Parathyroid adenoma (tissue), 2 donors: ENCODE results near the gene QSOX1.

Source experiments
- H2AFZ ChIP-seq: fragments of 300-600 bp; sonication (generic); one replicate; pipeline ENCODE4 v1.7.0; 2017; ENCODE audit warnings: antibody characterized with exemption, mild to moderate bottlenecking
- H3K27ac ChIP-seq: fragments of 300-600 bp; sonication (generic); one replicate; pipeline ENCODE4 v1.7.0; 2017
- H3K27me3 ChIP-seq: fragments of 300-600 bp; sonication (generic); one replicate; pipeline ENCODE4 v1.7.0; 2017; ENCODE audit warnings: low read length; ENCODE audit not compliant: control insufficient read depth, insufficient read depth
- H3K36me3 ChIP-seq: fragments of 300-600 bp; sonication (generic); one replicate; pipeline ENCODE4 v1.7.0; 2017; ENCODE audit warnings: low read length; ENCODE audit not compliant: control insufficient read depth, insufficient read depth
- H3K4me1 ChIP-seq: fragments of 300-600 bp; sonication (generic); one replicate; pipeline ENCODE4 v1.7.0; 2017; ENCODE audit warnings: control low read depth
- H3K4me2 ChIP-seq: fragments of 300-600 bp; sonication (generic); one replicate; pipeline ENCODE4 v1.7.0; 2017; ENCODE audit warnings: low read length
- H3K4me3 ChIP-seq: fragments of 300-600 bp; sonication (generic); one replicate; pipeline ENCODE4 v1.7.0; 2017; ENCODE audit warnings: low read depth, low read length
- H3K79me2 ChIP-seq: fragments of 300-600 bp; sonication (generic); one replicate; pipeline ENCODE4 v1.7.0; 2017; ENCODE audit warnings: control low read depth
- H3K9ac ChIP-seq: fragments of 300-600 bp; sonication (generic); one replicate; pipeline ENCODE4 v1.7.0; 2017; ENCODE audit warnings: mild to moderate bottlenecking
- H3K9me3 ChIP-seq: fragments of 300-600 bp; sonication (generic); one replicate; pipeline ENCODE4 v1.7.0; 2017; ENCODE audit warnings: low read length; ENCODE audit not compliant: control insufficient read depth
- CTCF ChIP-seq: fragments of 300-600 bp; sonication (generic); IDR thresholded peaks from one replicate; pipeline ENCODE4 v1.7.0; 2017; ENCODE audit warnings: antibody characterized with exemption, mild to moderate bottlenecking
- donor health status: primary hyperparathyroidism.

Gene QSOX1

GRCh38 chr1:180243517-180244221 lies 89.0 kb downstream of the QSOX1 start:
- TF ChIP-seq CTCF, result no peak
- H3K9ac ChIP-seq, result no peak overlapping the region
- no peaks in the 10 kb centered on the region for H3K9me3 ChIP-seq
- H3K4me2 ChIP-seq, result no peak overlapping the region
- no peaks in the 10 kb centered on the region for H3K4me1 ChIP-seq
- H3K79me2 ChIP-seq, result no peaks in the 10 kb centered on the region
- no peak overlapping the region for H3K27ac ChIP-seq
- peaks cover 5% of the 10 kb centered on the region for H3K27me3 ChIP-seq
- no peaks in the 10 kb centered on the region for H3K36me3 ChIP-seq
- no peak overlapping the region for H3K4me3 ChIP-seq
- no peak overlapping the region for H2AFZ ChIP-seq

GRCh38 chr1:180244840-180245239 lies 90.2 kb downstream of the QSOX1 start:
- Histone ChIP-seq H3K27me3 (peaks cover under 1% of the 10 kb centered on the region), H3K79me2 (no peaks in the 10 kb centered on the region), H3K9me3 (no peaks in the 10 kb centered on the region), H3K36me3 (no peaks in the 10 kb centered on the region), H3K4me3 (no peak overlapping the region), H2AFZ (no peak overlapping the region), H3K9ac (no peak overlapping the region), H3K4me1 (no peaks in the 10 kb centered on the region), H3K27ac (no peak overlapping the region), H3K4me2 (no peak overlapping the region)
- no peak for TF ChIP-seq CTCF

- H3K27me3 ChIP-seq, result no peaks in the 10 kb centered on the region
- no peak for TF ChIP-seq CTCF
- H3K79me2 ChIP-seq, result no peaks in the 10 kb centered on the region
- no peak overlapping the region for H2AFZ ChIP-seq
- H3K4me3 ChIP-seq, result no peak overlapping the region
- H3K27ac ChIP-seq, result no peak overlapping the region
- H3K9ac ChIP-seq, result no peak overlapping the region
- no peaks in the 10 kb centered on the region for H3K9me3 ChIP-seq
- no peak overlapping the region for H3K4me2 ChIP-seq
- no peaks in the 10 kb centered on the region for H3K36me3 ChIP-seq
- H3K4me1 ChIP-seq, result no peaks in the 10 kb centered on the region
These were observed 91.9 kb downstream of the QSOX1 start for GRCh38 chr1:180246579-180246978.

- Histone ChIP-seq H3K9me3 (no peaks in the 10 kb centered on the region), H3K4me1 (no peaks in the 10 kb centered on the region), H2AFZ (no peak overlapping the region), H3K4me2 (no peak overlapping the region), H3K4me3 (no peak overlapping the region), H3K36me3 (no peaks in the 10 kb centered on the region), H3K79me2 (no peaks in the 10 kb centered on the region), H3K27ac (no peak overlapping the region), H3K27me3 (no peaks in the 10 kb centered on the region), H3K9ac (no peak overlapping the region)
- TF ChIP-seq CTCF, result no peak
These were observed 92.4 kb downstream of the QSOX1 start for GRCh38 chr1:180247061-180247460.

GRCh38 chr1:180247580-180247979 lies 92.9 kb downstream of the QSOX1 start:
- no peaks in the 10 kb centered on the region for H3K4me1 ChIP-seq
- H3K4me2 ChIP-seq, result no peak overlapping the region
- H3K4me3 ChIP-seq, result no peak overlapping the region
- H3K9ac ChIP-seq, result no peak overlapping the region
- no peak for TF ChIP-seq CTCF
- H3K36me3 ChIP-seq, result no peaks in the 10 kb centered on the region
- H2AFZ ChIP-seq, result no peak overlapping the region
- no peaks in the 10 kb centered on the region for H3K9me3 ChIP-seq
- no peak overlapping the region for H3K27ac ChIP-seq
- no peaks in the 10 kb centered on the region for H3K27me3 ChIP-seq
- H3K79me2 ChIP-seq, result no peaks in the 10 kb centered on the region
